NCI-H2227 treated with DMSO at 0.1 percent for 48 hours (cell line): ENCODE measurements around the gene GOLGA6L7.
"Not testable (repeated sequence)": the region's sequence is repeated elsewhere in the genome, so short reads cannot be mapped to it uniquely, and the experiment has no call there.

ENCODE experiments used
- DNase-seq: peaks from one replicate; lab custom pipeline; 2025; lab: John Stamatoyannopoulos, UW

GOLGA6L7 gene

DNA sequence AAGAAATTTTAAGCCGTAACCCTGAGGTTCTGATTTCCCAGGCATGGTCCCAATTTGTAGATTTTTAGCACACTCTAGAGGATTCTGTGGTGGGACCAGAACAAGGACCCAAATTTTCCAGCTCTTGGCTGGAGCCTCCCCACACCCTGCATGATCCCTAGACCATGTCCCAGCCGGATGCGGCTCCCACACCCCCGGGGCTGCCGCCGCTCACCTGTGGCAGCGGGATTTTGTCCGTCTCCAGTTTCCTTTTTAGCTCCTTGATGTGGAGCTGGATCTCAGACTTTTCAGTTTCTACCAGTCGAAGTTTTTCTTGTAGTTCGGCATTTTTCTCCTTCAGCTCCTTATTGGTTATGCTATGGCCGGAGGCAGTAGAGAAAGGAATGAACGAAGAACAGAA is 4.9 kb downstream of the GOLGA6L7 start:
- DNase-seq = not testable (repeated sequence)

DNA sequence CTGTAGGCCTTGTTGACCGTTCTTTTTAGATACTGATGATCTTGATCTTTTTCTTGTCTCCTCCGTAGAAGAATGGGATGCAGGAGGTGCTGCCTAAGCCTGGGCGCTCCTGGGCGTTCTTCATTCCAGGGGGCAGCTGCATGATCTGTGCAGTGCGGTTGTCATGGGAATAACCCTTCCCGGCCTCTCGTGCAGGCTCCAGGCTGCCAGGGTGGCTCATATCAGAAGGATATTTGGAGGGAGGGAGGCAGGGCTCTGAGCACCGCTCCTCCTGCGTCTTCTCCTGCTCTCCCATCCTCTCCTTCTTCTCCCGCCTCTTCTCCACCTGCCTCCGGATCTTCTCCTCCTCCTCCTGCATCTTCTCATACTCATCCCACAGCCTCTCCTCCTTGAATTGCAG is 6.2 kb downstream of the GOLGA6L7 start:
- DNase-seq = not testable (repeated sequence)

DNA sequence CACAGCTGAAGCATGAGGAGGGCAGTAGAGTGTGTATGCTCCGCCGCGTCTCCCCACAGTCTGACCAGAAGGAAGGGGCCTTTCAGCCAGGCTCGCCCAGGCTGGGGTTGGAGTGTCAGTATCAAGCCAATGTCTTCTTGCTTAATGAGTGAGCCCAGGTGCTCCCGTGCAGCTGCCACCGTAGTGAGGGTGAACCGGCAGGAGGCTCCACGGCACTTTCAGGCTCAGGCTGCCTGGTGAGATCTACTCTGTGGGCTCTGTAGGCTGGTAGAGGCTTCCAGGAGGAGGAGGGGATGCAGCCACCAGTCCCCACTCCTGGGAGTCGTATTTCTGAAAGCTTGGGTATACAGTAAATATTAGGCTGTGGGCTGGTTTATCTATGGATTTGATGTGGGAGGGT is 8.2 kb downstream of the GOLGA6L7 start:
- DNase-seq = not testable (repeated sequence)

DNA sequence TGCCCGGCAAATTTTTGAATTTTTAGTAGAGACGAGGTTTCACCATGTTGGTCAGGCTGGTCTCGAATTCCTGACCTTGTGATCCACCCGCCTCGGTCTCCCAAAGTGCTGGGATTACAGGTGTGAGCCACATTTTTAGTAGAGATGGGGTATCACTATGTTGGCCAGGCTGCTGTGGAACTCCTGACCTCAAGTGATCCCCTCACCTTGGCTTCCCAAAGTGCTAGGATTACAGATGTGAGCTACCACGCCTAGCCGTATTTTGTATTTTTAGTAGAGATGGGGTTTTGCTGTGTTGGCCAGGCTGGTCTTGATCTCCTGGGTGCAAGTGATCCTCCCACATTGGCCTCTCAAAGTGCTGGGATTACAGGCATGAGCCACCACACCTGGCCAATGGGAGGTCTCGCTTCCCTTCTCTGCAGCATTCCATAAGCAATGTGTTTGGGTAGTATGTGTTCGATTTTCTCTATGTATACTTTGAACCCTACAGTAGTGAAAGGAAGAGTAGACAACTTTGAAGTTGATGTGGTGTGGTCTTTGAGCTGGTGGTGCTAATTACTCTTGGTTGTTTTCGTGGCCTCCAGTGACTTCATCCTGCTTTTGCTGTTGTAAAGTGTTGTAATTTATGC is 13.4 kb downstream of the GOLGA6L7 start:
- not testable (repeated sequence) for DNase-seq

DNA sequence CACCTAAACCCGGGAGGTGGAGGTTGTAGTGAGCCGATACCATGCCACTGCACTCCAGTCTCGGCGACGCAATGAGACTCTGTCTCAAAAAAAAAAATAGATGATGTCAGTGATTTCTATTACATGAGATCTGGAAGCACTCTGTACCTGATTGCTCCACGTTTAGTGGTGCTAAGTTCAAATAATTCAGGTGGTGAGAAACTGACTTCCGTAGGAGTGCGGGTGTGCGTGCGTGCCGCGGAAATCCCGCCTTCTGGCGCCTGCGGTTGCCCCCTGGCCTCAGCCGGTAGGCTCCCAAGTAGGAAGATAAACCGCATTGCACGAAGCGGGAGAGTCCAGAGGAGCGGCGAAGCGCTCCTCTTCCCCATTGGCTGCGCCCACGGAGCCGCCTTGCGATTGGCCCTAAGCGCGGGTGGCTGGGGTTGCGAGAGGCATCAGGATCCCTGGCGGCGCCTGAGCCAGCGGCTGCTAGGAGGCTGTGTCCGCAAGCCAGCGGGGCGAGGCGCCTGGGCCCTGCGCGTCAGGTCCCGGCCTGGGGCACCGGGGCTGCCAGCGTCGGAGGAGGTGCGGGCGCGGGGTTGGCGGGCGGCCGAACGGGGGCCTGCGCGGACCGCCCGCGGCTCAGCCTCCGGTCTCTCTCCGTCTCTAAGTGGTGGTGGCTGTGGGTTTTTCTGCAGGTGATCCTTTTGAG is 16.4 kb downstream of the GOLGA6L7 start:
- peak; percentile 53 for DNase-seq

DNA sequence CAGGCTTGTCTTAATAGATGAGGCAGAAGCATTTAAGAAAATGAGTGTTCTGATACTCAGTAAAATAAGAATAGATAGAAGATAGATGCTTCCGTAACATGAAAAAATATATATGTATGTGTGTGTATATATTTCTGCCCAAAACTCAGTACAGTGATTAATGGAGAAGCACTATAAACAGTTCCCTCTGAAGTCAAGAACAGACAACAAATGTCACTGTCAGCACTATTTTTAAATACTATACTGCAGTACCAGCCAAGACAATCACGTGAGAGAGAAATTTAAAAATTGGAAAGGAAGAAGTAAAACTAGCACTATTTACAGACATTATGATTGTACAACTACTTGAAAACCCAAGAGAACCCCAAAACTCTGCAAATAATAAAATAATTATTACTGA is 27.0 kb downstream of the GOLGA6L7 start:
- DNase-seq = not testable (repeated sequence)

DNA sequence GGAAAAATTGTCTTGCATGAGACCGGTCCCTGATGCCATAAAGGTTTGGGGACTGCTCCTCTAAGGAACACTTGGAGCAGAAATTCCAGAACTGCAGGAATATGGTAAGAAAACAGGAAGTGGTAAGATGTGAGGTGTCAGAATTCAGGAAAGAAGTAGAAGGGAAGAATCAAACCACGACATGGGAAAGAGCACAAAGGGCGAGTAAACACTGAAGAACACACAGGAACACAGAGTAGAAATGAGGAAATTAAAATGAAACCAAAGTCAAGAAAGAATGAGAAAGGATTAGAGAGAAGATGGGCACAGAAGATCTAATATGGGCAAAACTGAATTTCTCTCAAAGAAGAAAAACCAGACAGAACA is 28.5 kb downstream of the GOLGA6L7 start:
- not testable (repeated sequence) for DNase-seq

DNA sequence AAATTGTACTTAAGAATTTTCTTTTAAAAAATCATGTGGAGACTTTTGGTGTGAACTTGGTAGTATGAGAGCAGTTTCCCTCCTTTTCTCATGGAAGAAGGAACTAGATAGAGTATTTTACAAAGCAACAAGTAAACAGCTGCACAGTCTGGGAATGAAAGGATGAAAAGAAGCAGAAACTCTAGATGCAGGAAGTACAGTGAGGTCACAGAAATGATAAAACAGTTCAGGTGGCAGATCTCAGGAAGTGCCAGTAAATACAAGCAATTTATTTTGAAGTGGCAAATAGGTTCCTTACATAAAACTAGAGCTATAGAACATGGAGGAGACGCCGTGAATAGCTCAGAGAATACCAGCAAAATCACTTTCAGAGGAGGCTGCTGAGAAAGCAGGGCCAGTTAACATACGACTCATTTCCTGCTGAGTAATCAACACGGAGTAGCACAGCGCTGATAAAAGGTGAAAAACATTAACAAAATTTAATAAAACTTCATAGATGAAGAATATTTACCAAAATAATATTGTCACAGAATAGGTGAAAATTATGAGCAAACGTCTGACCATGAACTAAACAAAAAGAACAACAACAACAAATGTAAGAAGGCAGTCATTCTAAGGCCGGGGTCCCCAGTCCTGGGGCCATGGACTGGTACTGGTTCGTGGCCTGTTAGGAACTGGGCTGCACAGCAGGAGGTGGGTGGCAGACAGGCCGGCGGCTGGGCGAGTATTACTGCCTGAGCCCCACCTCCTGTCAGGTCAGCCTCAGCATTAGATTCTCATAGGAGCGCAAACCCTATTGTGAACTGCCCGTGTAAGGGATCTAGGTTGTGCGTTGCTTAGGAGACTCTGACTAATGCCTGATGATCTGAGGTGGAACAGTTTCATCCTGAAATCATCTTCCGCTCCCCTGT is 29.2 kb downstream of the GOLGA6L7 start:
- DNase-seq = peak; percentile 30

DNA sequence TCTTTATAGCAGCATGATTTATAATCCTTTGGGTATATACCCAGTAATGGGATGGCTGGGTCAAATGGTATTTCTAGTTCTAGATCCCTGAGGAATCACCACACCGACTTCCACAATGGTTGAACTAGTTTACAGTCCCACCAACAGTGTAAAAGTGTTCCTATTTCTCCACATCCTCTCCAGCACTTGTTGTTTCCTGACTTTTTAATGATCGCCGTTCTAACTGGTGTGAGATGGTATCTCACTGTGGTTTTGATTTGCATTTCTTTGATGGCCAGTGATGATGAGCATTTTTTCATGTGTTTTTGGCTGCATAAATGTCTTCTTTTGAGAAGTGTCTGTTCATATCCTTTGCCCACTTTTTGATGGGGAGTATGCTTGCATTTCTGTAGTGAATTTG is 30.3 kb downstream of the GOLGA6L7 start:
- DNase-seq = not testable (repeated sequence)

DNA sequence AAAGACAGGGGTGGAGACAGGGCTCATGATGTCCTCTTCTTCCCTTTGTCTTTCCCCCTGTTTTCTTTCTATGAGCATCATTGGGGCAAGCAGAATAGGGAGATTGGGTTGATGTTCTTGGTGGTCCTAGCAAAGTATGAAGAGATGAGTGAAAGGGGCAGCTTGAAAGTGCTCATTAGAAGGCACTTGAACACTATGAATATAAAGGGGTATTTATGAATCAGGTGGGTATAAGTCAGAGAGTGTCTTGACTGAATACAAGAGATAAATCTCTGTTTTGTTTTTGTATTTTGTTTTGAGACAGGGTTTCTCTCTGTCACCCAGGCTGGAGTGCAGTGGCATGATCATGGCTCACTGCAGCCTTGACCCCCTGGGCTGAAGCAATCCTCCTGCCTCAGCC is 34.4 kb downstream of the GOLGA6L7 start:
- not testable (repeated sequence) for DNase-seq

DNA sequence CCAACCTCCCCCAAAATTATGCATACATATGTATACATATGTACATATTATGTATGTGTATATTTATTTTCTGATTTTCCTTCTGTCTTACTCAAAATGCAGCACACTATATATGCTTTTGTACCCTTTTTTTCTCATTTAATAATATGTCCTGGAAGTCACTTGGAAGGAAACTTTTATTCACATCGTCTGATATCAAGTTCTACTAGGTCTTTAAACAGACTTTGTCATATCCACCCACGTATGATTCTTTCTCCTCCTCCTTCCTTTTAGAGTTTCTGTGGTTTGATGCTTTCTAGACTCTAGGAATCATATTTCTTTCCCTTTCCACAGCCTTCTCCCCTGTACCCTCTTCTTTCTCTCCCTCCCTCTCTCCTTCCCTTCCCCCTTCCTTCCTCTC is 35.1 kb downstream of the GOLGA6L7 start:
- not testable (repeated sequence) for DNase-seq

DNA sequence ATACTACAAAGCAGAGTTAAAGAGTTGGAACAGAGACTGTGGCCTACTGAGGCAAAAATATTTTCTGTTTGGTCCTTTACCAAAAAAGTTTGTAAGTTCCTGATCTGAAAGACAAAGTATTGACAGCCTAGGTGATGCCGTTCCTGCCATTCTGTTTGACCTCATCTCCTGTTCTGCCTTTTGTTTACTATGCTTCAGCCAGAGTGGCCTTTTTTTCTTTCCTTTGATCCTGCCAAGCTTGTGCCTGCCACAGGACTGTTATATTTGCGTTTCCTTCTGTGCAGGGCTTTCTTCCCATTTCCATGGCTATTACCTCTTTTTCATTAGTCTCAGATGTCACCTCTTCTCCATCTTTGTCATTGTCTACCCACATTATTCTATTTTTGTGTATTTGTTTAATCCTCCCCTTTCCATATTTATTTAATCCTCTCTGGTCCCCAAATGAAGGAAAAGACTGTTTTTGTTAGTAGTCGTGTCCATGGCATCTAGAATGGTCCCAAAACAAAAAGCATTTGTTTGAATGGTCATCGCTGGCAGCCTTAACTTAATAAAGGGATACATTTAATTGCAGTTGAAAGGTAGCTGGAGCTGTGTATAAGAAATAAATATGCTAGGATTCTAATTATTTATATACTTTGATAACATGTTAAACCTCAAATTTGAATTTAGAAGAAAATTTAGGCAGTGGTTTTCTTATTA is 36.4 kb downstream of the GOLGA6L7 start:
- not testable (repeated sequence) for DNase-seq

DNA sequence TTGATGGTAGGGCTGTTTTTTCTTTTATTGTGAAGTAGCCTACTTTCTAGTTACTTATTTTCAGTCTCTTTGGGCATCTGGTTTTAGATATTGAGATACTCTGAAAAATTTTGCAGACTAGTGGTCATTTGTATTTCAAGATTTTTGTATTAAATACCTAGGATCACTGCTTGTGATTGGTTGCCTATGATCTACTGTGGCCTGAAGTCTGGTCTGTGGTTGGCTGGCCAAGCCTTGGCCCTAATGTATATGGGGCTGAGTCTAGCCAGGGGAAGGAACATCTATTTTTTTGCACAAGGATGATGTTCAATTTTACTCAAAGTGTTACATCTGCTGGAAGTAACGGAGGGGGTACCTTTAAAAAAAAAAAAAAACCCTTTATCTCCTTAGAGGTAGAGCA is 38.0 kb downstream of the GOLGA6L7 start:
- not testable (repeated sequence) for DNase-seq

DNA sequence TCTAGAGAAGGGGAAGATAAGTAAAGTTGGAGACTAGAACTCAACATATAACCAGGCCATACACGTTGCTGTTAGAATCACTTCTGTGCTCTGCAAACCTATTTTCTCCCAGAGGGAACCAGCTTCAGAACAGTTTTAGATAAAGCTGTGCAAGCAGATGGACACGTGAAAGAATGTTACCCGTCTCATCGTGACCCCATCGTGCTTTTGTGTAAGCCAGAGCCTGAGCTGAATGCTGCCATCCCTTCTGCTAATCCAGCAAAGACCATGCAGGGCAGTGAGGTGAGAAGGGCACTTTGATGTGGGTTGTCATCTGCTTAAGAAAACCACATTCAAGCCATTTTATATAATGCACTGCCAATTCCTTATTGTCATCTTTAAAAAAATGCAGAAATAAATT is 40.3 kb downstream of the GOLGA6L7 start:
- not testable (repeated sequence) for DNase-seq

DNA sequence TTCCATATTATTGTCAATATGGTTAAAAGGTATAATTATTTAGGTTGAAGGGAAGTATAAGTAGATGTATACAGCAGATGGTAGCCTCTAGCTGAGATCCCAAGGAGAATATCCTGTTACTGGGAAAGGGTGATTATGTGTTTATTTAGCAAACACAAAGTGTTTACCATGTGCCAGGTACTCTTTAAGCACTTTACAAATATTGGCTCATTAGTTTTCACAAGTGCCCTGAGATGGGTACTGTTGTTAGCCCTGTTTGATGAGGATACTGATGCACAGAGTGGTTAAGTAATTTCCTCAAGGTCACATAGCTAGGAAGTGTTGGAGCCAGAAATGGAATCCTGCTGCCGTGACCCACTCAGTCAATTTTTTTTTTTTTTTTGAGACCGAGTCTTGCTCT is 48.1 kb downstream of the GOLGA6L7 start:
- DNase-seq = not testable (repeated sequence)

DNA sequence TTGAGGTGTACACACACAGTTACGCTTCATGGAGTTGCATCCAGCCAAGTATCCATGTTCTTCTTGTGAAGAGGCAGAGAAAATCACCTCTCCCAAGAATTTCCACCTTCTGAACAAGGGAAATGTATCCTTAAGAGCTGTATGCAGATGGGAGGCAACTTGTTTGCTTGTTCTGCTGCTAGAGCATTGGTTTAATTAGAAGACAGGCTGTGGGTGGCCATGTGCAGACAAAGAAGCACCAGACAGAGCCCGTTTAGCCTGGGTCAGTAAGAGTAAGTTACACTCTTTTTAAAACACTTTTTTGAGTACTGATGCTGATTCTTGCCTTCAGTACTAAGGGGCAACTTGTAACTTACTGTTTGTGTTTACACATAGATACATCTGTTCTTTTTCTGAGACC is 50.2 kb downstream of the GOLGA6L7 start:
- DNase-seq = not testable (repeated sequence)

DNA sequence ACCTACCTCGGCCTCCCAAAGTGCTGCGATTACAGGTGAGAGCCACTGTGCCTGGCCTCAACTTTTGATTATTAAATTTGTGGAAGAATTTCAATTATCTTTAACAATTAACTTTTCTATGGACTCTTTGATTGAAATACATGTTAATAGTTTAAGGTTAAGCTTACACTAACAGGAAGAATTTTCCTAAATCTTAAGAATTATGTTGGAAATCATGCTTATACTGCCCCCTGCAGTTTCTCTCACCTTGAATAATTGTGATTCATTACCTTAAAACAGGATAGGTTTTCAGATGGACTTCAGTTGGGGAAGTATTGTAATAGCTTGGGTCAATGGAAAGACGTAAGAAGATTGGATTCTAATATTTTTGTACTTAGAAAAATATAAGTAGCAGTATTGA is 54.2 kb downstream of the GOLGA6L7 start:
- DNase-seq = not testable (repeated sequence)
